Activated CD8-positive, alpha-beta memory T cell treated with anti-CD3 and anti-CD28 coated beads, Interleukin-2, amount 50 U/mL, for 1 hour (primary cell): Measurements from ENCODE around the gene ERBB2.
A peak's percentile ranks its signal among the peaks of the same experiment; 100 is the strongest.

Experiments used
- DNase-seq: peaks from one replicate; pipeline ENCODE4 v3.0.0-alpha.2; 2020; ENCODE audit errors: extremely low read depth

Gene ERBB2

DNA sequence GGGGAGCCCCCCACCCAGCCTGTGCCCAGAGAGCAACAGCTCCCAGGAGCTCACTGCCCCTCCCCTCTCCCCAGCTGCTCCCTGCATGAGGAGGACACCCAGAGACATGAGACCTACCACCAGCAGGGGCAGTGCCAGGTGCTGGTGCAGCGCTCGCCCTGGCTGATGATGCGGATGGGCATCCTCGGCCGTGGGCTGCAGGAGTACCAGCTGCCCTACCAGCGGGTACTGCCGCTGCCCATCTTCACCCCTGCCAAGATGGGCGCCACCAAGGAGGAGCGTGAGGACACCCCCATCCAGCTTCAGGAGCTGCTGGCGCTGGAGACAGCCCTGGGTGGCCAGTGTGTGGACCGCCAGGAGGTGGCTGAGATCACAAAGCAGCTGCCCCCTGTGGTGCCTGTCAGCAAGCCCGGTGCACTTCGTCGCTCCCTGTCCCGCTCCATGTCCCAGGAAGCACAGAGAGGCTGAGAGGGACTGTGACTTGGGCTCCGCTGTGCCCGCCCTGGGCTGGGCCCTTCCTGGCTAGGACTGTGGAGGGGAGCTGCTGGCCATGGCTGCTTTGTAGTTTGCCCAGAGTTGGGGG, 34.1 kb upstream of the ERBB2 start:
- DNase-seq, result no peak

DNA sequence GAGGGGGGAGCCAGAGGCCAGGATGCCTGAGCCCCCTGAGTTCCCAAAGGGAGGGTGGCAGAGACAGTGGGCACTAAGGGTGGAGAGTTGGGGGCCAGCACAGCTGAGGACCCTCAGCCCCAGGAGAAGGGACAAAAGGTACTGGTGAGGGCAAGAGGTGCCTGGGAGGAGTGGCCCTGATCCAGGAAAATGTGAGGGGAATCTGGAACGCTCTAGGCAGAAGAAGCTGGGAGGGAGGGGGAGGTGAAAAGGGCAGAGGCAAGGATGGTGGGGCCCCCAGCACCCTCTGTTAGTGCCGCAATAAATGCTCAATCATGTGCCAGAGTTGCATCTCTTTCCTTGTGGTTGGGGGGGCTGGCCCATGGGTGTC, 33.6 kb upstream of the ERBB2 start:
- no peak for DNase-seq

DNA sequence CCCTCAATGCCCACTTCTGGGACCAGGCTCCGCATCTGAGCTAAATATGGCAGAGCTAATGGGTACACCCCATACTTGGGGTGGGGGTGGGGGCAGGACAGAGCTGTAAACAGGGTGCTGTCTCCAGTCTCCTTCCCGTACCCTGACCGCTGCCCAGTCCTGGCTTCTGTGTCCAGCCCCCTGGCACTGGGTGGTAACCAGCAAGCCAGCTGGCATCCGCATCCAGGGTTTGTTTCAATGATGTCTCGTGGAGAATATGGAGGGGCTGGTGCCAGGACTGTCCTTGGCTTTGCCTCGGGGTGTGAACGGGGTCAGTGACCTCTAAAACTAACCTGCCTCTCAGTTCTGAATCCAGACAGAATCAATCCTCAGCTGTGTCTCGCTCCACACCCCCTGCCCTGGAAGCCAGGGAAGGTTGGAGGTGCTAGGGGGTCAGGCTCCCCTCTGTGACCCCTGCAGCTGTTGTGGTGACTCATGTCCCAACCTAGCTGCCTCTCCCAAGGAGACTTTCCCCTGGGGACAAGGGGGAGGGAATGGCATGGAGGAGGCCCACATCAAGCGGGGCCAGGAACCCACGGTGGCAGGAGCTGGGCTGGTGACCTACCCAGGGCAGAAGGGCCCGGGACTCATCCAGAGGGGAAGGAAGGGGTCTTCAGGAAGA, 33.1 kb upstream of the ERBB2 start:
- no peak for DNase-seq

DNA sequence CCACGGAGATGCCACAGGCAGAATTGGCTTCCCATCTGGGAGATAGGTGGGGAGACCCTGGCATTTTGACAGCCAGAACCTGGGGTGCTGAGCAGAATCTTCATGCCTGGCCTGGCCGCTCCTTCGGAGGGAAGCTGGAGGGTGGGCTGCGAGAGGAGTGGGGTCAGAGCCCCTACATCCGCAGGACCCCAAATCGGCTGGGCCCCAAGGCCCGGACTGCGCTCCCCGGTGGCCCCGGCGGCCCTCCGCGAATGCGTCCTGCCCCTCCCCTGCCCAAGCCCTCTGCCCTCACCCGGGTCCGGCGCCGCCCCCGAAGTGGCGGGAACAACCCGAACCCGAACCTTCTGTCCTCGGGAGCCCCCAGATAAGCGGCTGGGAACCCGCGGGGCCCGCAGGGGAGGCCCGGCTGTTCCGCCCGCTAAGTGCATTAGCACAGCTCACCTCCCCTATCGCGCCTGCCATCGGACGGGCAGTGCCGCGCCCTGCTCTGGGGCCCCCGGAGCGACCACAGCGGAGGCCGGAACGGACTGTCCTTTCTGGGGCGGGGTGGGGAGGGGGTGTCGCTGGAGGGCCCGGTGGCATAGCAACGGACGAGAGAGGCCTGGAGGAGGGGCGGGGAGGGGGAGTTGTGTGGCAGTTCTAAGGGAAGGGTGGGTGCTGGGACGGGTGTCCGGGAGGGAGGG, 32.5 kb upstream of the ERBB2 start:
- DNase-seq, result no peak

DNA sequence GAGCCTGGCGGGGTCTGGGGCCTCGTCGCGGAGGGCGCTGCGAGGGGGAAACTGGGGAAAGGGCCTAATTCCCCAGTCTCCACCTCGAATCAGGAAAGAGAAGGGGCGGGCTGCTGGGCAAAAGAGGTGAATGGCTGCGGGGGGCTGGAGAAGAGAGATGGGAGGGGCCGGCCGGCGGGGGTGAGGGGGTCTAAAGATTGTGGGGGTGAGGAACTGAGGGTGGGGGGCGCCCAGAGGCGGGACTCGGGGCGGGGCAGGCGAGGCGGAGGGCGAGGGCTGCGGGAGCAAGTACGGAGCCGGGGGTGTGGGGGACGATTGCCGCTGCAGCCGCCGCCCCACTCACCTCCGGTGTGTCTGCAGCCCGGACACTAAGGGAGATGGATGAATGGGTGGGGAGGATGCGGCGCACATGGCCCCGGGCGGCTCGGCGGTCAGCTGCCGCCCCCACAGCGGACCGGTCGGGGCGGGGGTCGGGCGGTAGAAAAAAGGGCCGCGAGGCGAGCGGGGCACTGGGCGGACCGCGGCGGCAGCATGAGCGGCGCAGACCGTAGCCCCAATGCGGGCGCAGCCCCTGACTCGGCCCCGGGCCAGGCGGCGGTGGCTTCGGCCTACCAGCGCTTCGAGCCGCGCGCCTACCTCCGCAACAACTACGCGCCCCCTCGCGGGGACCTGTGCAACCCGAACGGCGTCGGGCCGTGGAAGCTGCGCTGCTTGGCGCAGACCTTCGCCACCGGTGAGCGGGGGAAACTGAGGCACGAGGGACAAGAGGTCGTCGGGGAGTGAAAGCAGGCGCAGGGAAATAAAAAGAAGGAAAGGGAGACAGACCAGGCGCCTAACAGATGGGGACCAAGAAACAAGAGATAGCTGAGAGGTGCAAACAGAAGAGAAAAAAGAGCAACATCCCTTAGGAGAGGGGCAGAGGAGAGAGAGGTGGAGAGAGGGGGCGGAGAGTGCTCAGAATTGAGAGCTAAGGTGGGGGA, 31.6 kb upstream of the ERBB2 start, which contains the start of gene PNMT:
Gene PNMT (plus strand): TSS at position 509 of the 980 bp plus-strand sequence. CDS start 23 bp downstream, at position 532.
- no peak for DNase-seq

DNA sequence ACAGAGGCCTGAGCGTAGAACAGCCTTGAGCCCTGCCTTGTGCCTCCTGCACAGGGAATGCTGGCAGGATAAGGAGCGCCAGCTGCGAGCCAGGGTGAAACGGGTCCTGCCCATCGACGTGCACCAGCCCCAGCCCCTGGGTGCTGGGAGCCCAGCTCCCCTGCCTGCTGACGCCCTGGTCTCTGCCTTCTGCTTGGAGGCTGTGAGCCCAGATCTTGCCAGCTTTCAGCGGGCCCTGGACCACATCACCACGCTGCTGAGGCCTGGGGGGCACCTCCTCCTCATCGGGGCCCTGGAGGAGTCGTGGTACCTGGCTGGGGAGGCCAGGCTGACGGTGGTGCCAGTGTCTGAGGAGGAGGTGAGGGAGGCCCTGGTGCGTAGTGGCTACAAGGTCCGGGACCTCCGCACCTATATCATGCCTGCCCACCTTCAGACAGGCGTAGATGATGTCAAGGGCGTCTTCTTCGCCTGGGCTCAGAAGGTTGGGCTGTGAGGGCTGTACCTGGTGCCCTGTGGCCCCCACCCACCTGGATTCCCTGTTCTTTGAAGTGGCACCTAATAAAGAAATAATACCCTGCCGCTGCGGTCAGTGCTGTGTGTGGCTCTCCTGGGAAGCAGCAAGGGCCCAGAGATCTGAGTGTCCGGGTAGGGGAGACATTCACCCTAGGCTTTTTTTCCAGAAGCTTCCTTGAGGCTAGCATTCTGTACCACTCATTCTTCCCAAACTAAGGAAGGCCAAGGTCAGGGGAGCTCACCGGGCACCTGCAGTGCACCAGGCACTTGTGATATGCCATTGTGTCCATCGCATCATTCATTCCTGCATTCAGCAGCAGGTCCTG, 29.7 kb upstream of the ERBB2 start:
- DNase-seq, result no peak

DNA sequence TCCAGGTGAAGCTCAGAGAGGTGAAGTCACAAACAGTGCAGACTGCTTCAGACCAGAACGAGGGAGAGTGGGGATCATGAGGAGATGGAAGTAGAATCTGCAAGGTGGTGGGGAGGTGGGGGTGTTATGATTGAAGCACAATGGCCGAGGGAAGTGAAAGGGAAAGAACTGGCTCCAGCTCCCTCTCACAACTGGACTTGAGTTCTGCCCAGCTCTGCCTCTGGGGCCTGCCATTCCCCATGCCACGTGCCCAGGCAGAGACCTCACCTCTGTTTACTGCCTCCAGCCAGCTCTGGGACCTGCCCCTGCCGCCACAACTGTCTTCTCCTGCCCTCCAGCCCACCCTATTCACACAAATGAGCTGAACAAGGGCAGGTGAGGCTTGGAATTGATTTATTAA, 29.1 kb upstream of the ERBB2 start:
- no peak for DNase-seq

DNA sequence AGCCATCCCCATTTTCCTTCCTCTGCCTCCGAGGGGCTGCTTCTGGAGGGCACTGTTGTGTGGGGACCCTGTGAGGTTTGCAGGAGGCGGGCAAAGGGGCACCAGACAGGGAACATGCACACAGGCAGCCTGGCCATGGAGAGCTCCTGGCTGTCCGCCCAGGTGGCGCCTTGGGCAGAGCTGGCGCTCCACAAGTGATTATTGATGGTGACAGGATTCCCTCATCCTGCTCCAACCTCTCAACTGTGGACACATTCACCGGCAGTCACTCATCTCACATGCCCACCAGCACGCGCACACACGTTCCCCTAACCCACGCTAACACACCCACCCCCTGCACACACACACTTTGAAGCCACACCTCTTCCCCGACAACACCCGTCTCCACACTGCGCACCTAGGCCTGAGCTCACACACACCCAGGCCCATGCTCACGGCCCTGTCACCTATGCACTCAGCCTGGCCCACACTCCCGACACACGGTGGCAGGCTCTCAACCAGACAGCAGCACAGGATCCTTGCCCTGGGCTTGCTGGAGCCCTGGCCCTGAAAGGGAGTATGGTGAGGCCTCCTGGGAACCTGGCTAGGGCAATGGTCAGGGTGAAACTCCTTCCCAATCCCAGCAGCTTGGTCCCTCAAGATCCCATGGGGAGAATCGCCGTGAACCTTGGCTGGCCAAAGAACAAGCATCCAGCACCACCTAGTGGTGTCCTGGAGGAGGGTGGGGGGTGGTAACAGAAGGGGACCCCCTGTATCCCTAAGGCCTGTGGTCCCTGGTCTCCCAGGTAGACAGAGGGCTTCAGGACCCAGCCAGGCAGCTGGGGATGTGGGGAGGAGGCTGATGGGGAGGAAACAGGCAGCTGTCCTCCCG, 28.0 kb upstream of the ERBB2 start:
- no peak for DNase-seq

DNA sequence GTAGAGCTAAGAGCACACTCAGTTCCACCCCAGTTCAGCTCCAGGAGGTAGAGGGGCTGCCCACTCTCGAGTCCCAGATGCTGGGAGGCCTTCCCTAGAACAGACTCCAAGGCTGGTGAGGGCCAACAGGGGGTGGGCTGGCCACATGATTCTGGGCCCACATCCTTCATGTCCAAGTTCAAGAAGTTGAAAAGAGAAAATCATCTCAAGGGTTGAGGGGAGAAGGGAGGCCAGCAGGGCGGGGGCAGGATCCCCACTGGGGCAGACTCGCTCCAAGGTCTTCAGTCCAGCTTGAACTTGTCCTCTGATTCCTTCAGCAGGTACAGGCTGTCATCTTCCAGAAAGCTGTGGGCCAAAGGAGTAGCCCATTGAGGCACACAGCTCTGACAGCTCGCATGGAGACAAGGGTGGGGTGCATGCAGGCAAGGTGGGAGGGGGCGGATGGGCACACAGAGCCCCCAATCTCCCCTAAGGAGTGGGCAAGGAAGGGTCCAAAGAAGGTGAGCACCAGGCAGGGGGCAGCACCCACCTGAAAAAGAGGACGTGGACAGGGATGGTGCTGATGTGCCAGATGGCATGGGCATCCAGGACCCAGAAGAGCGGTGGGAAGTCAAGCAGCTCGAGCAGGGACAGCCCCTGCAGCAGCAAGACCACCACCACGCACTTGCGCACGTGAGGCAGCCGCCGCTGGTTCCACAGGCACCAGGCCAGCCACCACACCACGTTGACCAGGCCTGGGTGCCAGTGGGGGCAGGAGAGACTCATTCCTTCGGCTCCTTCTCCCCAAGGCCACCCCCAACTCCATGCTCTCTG, 27.1 kb upstream of the ERBB2 start:
- DNase-seq, result no peak

DNA sequence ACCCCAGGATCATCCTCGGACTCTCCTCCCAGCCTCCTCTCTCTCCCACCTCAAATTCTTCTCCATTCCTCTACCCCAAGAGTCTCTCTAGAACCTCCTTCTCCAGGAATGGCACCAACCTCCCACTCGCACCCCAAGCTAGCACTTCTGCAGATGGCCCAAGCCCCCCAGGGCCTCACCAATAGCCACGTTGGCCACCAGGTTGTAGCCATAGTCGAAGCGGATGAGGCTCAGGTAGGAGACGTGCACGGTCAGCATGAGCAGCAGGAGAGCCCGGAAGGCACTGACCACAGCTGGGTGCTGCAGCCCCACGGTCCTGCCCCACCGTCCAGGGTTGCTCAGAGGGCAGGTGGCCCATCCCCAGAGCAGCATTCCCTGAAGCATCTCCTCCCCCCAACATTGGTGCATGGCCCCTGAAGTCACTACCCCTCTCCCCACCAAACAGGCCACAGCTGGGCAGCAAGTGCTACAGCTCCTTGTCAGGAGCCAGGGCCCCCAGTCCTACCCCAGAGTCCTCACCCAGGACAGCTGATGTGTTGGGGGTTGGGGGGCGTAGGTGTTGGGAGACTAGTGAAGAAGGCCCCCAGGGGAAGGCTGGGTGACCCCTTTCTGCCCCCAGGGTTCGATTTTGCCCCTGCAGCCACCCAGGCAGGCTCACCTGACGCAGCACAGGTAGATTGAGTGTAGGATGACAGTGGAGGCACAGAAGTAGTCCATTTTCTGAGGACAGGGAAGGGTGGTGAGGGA, 26.4 kb upstream of the ERBB2 start:
- no peak for DNase-seq

DNA sequence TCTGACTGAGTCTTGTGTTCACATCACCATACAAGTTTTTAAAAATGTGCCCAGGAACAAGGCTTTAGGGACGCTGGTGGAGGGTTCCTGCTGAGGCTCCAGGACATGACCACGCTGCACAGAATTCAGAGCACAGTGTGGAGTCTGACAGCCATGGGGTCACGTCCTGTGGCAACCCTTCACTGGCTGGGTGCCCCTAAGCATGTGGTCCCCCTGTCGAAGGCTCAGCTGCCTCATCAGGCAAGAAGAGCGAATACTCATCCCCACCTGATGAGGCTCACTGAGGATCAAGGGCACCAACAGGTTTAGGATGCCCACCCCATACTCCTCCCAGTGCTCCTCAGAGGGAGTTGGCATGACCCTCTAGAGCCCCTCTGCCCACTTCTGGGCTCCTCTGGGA, 25.7 kb upstream of the ERBB2 start:
- DNase-seq, result no peak

DNA sequence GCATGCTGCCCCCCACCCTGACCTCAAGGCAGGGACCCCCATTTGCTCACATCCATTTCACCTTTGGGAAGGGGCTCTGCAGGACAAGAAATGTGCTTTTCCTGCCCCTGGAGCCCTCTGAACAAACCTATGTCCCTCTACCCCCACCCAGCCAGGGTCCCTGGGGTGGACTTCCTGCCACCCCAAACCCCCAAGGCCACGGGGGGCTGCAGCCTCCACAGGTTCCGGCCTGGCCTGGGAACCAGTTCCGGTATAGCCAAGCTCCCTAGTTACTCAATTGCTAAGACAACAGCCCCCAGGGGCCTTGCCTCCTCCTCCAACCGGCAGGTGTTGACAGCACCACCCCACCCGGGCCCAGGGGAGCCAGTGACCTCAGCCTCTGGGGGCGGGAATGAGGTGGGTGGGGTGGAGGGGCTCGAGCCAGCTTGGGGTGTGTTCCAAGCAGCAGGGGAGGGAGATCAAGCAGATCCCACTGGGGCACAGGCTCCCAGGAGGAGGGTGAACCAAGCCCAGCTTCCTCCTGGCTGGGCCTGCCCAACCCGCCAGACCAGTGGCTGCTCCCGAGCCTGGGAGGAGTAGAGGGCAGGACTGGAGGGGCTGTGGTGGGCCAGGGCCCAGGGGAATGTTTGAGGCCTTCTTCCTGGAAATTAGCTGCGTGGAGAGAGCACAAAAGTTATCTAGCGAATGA, 25.0 kb upstream of the ERBB2 start:
- DNase-seq, result no peak

DNA sequence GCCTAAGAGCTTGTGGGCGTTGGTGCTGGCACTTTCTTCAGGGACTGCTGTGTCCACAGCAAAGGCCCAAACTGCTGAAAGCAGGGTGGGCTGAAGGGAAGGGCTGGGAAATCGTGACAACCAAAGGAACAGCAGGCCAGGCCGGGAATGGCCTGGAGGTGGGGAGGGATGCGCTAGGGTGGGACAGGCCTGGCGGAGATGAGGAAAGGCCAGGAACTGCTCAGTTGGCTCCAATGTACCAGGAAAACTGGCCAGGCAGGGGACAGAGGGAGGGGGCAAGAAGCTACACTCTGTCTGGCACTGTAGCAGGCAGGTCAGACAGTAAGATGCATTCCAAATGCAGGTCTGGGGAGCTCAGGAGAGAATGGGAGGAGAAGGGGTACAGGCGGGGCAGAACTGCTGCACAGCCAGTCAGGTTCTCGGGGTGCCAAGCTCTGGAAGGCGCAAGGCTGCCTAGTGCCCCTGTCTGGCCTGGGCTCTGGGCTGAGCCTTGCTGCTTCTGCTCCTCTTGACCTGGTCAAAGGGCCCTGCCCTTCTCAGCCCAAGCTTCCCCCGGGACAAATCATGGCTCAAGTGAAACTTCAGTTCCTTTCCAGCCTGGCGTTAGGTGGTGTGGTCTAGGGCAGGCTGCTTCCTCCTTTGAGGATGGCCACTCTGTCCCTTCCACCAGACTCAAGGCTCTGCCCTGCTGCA, 24.3 kb upstream of the ERBB2 start:
- DNase-seq, result no peak

DNA sequence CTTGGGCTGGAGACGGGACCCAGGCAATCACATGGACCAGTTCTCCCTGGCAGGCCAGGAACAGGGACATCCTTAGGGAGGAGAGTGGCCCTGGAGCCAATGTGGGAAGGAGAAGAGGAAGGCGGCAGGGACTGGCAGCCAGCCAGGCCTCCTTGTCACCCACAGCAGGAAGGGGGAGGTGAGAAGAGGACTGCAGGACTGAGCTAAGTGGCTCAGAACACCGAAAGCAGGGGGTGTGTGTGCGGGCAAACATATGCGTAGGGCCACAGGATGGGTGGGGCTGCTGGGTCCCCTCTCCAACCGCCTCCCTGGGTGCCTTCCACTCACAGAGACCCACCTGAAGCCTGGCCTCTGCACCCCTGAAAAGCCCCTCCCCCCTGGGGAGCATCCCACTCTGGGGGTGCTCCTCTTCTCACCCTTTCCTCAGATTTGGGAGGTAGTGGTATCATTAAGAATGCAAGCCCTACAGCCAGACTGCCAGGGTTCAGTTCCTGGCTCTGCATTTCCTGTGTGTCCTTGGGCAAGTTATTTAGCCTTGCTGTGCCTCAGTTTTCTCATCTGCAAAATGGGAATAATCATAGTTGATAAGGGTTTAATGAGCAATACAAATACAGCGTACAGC, 23.6 kb upstream of the ERBB2 start:
- peak; percentile 13 for DNase-seq

DNA sequence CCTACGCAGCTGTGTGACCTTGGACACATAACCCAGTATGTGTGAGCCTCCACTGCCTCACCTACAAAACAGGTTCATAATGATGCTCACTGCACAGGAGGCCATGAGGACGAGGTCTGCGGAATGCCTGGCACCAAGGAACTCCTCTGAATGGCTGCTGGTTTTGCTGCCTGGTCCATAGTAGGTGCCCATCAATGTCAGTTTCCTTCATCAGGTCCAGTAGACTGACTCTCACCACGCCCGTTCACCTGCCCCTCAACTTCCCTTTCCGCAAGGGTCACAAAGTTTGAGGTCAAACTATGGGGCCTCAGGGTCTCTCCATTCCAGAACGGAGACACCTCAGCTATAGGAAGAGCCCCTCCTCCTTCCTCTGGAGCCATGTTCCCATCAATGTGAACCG, 22.8 kb upstream of the ERBB2 start:
- no peak for DNase-seq

DNA sequence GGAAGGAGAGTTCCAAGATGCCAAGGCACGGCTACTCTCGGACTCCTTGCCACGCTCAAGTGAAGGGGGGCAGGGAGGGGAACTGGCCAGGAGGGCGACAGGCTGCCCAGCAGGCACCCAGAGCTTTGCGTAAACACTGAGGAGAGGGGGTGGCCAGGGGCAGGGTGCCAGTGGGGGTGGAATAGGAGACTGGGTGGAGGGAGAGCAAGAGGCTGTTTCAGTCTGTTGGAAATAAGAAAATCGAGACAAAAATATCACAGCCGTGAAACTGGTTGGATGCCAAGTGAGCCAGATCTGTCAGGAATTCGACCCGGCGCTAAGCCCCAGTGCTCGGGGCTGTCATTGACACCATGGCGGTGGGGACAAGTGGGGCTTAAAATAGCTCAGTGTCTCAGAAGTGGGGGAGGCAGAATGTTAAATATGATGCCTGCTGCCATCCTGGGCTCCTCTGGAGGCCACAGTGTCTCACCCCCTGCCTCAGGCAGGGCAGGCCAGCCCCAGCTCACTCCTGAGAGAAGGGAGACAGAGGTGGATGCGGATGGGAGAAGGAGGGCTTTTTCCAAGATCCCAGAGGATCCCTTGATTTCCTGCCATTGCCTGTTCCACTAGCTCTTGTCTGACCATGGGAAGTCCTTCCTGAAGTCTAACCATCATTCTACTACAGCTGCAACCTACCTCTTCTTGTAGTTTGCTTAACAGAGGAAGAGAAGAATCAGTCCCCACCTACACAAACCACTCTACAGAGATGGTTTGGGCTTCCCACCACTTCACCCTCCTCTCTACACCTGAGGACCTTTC, 22.1 kb upstream of the ERBB2 start:
- DNase-seq, result no peak
